Measurements from ENCODE around the gene KRT25.
A peak's percentile ranks its signal among the peaks of the same experiment; 100 is the strongest.

KRT25 gene

GRCh38 chr17:40724656-40725055 lies 30.5 kb downstream of the KRT25 start:
- H3K4me3 ChIP-seq (ENCODE audit: control insufficient read depth, low read depth, low read length), result no peak overlapping the region
- TF ChIP-seq CTCF (IDR thresholded peaks at IDR 0.05; ENCODE audit: control insufficient read depth, insufficient read depth, low read depth, low read length, missing control alignments), result no peak
- DNase-seq (ENCODE audit: low read depth), result no peak

GRCh38 chr17:40722241-40722640 lies 32.9 kb downstream of the KRT25 start:
- no peak for TF ChIP-seq CTCF (IDR thresholded peaks at IDR 0.05; ENCODE audit: control insufficient read depth, insufficient read depth, low read depth, low read length, missing control alignments)
- DNase-seq (ENCODE audit: low read depth), result no peak
- H3K4me3 ChIP-seq (ENCODE audit: control insufficient read depth, low read depth, low read length), result no peak overlapping the region

GRCh38 chr17:40720899-40721298 lies 34.2 kb downstream of the KRT25 start:
- TF ChIP-seq CTCF (IDR thresholded peaks at IDR 0.05; ENCODE audit: control insufficient read depth, insufficient read depth, low read depth, low read length, missing control alignments), result no peak
- H3K4me3 ChIP-seq (ENCODE audit: control insufficient read depth, low read depth, low read length), result no peak overlapping the region
- no peak for DNase-seq (ENCODE audit: low read depth)

GRCh38 chr17:40718930-40719329 lies 36.2 kb downstream of the KRT25 start:
- no peak for DNase-seq (ENCODE audit: low read depth)
- H3K4me3 ChIP-seq (ENCODE audit: control insufficient read depth, low read depth, low read length), result no peak overlapping the region
- no peak for TF ChIP-seq CTCF (IDR thresholded peaks at IDR 0.05; ENCODE audit: control insufficient read depth, insufficient read depth, low read depth, low read length, missing control alignments)

- no peak for DNase-seq (ENCODE audit: low read depth)
- no peak for TF ChIP-seq CTCF (IDR thresholded peaks at IDR 0.05; ENCODE audit: control insufficient read depth, insufficient read depth, low read depth, low read length, missing control alignments)
These were observed 37.4 kb downstream of the KRT25 start for GRCh38 chr17:40717776-40718175.

GRCh38 chr17:40714473-40714872 lies 40.7 kb downstream of the KRT25 start:
- peak; percentile 7 for TF ChIP-seq CTCF (IDR thresholded peaks at IDR 0.05; ENCODE audit: control insufficient read depth, insufficient read depth, low read depth, low read length, missing control alignments)
- no peak overlapping the region for H3K4me3 ChIP-seq (ENCODE audit: control insufficient read depth, low read depth, low read length)
- DNase-seq (ENCODE audit: low read depth), result no peak

More at GRCh38 chr17:40717776-40718175, 37.4 kb downstream of the KRT25 start:
- no peak overlapping the region for H3K4me3 ChIP-seq (ENCODE audit: control insufficient read depth, low read depth, low read length)

- H3K4me3 ChIP-seq (ENCODE audit: control insufficient read depth, low read depth, low read length), result no peak overlapping the region
- TF ChIP-seq CTCF (IDR thresholded peaks at IDR 0.05; ENCODE audit: control insufficient read depth, insufficient read depth, low read depth, low read length, missing control alignments), result no peak
- DNase-seq (ENCODE audit: low read depth), result no peak
These were observed 47.4 kb downstream of the KRT25 start for GRCh38 chr17:40707745-40708144.

Data from AG09309 (cell line).